OCI-LY3 (cell line): ENCODE results near the gene PPIP5K2.

Source experiments
- H2AFZ ChIP-seq: fragments of 200-600, 300-600 bp; shearing (Covaris generic); 2 replicates; pipeline ENCODE4 v1.6.0; 2014; ENCODE audit warnings: antibody characterized with exemption, low read depth, low read length
- H3K27ac ChIP-seq: fragments of 200-600, 300-600 bp; sonication (generic); 2 replicates; pipeline ENCODE4 v1.5.1; 2014; ENCODE audit warnings: mild to moderate bottlenecking, low read length, moderate library complexity, mixed read lengths
- H3K27me3 ChIP-seq: fragments of 200-600, 300-600 bp; sonication (generic); 2 replicates; pipeline ENCODE4 v1.6.1; 2014; ENCODE audit warnings: low read depth, low read length, mixed read lengths
- H3K36me3 ChIP-seq: fragments of 200-600, 300-600 bp; sonication (generic); replicated peaks from 2 replicates; pipeline ENCODE3; 2014; ENCODE audit warnings: low read depth, low read length, mixed read lengths
- H3K4me1 ChIP-seq: fragments of 300-600, 200-600 bp; sonication (generic); 2 replicates; pipeline ENCODE4 v1.6.1; 2014; ENCODE audit warnings: low read length, mixed read lengths
- H3K4me2 ChIP-seq: fragments of 200-600, 300-600 bp; sonication (generic); 2 replicates; pipeline ENCODE4 v1.6.1; 2014; ENCODE audit warnings: low read length, mixed read lengths
- H3K4me3 ChIP-seq: fragments of 300-600, 200-600 bp; sonication (generic); 2 replicates; pipeline ENCODE4 v1.5.1; 2014; ENCODE audit warnings: antibody characterized with exemption, mild to moderate bottlenecking, low read length, moderate library complexity
- H3K79me2 ChIP-seq: fragments of 300-600, 200-600 bp; shearing (Covaris generic); 2 replicates; pipeline ENCODE4 v1.6.1; 2014; ENCODE audit warnings: mild to moderate bottlenecking, low read length, mixed read lengths
- H3K9ac ChIP-seq: fragments of 300-600, 200-600 bp; shearing (Covaris generic); 2 replicates; pipeline ENCODE4 v1.6.0; 2014; ENCODE audit warnings: mild to moderate bottlenecking, low read length, moderate library complexity
- H3K9me3 ChIP-seq: fragments of 200-600, 300-600 bp; shearing (Covaris generic); 2 replicates; pipeline ENCODE4 v1.6.1; 2014; ENCODE audit warnings: low read length, mixed read lengths; ENCODE audit not compliant: insufficient read depth
- H4K20me1 ChIP-seq: fragments of 200-600, 300-600 bp; sonication (generic); 2 replicates; pipeline ENCODE4 v1.6.1; 2016; ENCODE audit warnings: low read length, mixed read lengths; ENCODE audit not compliant: insufficient read depth
- EZH2phosphoT487 ChIP-seq: fragments of 200-600 bp; shearing (Covaris generic); IDR thresholded peaks from 2 replicates; pipeline ENCODE4 v1.6.1; 2018; ENCODE audit warnings: antibody characterized with exemption, mixed run types, low read depth
- TF ChIP-seq, protein P1 (sequence below): fragments of 200-600, 300-600 bp; sonication (generic); IDR thresholded peaks from 2 replicates; pipeline ENCODE4 v1.5.1; 2014; ENCODE audit warnings: antibody characterized with exemption, low read length, low read depth

The PPIP5K2 gene

DNA sequence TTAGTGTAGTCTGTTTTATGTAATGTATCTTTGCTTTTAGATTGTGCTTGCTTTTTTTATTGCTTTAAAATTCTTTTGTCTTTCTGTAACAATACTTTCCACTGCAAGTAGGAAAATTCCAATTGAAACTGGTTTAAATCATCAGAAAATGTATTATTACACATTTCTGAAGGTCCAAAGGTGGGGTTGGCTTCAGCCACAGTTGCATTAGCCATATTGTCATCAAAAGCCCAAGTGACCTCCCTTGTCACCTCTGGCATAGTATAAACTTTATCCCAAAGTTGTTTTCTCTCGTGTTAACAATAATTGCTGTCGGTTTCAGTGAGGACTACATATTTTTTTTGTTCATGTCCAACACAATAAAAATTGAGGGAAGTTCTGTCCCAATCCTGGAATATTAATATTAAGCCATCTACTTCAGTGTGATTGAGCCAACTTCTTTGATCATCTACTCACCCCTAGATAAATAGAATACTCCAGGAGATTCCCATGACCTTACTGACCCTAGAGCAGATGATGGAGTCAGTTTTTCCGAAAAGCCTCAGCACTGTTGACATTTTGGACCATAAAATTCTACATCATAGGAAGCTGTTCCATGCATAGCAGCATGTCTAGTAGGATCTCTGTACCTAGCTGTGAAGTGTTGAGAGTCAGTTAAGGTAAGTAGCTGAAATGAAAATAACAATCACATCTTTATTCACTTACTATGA, 86.0 kb downstream of the PPIP5K2 start:
- Histone ChIP-seq H3K4me1 (no peaks in the 10 kb centered on the region), H3K27ac (no peak overlapping the region), H2AFZ (no peak overlapping the region), H3K9ac (no peak overlapping the region), H3K4me2 (no peak overlapping the region), H3K9me3 (no peaks in the 10 kb centered on the region), H3K36me3 (peaks cover 5% of the 10 kb centered on the region), H3K79me2 (no peaks in the 10 kb centered on the region), H4K20me1 (no peaks in the 10 kb centered on the region), H3K4me3 (no peak overlapping the region), H3K27me3 (no peaks in the 10 kb centered on the region)
- TF ChIP-seq, protein P1, sequence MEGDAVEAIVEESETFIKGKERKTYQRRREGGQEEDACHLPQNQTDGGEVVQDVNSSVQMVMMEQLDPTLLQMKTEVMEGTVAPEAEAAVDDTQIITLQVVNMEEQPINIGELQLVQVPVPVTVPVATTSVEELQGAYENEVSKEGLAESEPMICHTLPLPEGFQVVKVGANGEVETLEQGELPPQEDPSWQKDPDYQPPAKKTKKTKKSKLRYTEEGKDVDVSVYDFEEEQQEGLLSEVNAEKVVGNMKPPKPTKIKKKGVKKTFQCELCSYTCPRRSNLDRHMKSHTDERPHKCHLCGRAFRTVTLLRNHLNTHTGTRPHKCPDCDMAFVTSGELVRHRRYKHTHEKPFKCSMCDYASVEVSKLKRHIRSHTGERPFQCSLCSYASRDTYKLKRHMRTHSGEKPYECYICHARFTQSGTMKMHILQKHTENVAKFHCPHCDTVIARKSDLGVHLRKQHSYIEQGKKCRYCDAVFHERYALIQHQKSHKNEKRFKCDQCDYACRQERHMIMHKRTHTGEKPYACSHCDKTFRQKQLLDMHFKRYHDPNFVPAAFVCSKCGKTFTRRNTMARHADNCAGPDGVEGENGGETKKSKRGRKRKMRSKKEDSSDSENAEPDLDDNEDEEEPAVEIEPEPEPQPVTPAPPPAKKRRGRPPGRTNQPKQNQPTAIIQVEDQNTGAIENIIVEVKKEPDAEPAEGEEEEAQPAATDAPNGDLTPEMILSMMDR, result no peak
- no peak for TF ChIP-seq EZH2phosphoT487

DNA sequence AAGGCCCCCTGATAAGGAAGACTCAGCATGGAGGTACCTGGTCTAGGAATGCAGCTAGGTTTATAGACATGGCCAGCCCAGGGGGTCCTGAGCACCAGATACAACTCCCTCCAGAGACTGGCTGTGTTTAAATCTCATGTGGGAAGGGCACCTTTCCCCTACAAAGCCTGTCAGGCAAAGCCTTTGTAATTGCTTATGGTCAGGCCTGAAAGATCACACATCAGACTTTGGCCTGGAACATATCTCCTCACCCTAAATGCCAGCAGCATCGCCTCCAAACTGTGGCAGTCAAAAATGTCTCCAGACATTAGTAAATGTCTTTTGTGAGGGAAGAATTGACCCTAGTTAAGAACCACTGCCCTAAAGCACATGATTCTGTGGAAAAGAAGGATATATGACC, 86.9 kb downstream of the PPIP5K2 start:
- TF ChIP-seq, protein P1, result no peak
- no peak for TF ChIP-seq EZH2phosphoT487
- H3K9me3 ChIP-seq, result no peaks in the 10 kb centered on the region
- peaks cover 3% of the 10 kb centered on the region; the same call in 1 of the 2 replicates for H3K4me1 ChIP-seq
- H3K27ac ChIP-seq, result no peak overlapping the region
- no peak overlapping the region for H3K9ac ChIP-seq
- H3K27me3 ChIP-seq, result no peaks in the 10 kb centered on the region
- H3K79me2 ChIP-seq, result no peaks in the 10 kb centered on the region
- no peaks in the 10 kb centered on the region for H4K20me1 ChIP-seq
- no peak overlapping the region for H2AFZ ChIP-seq
- H3K36me3 ChIP-seq, result peaks cover 5% of the 10 kb centered on the region
- no peak overlapping the region for H3K4me3 ChIP-seq
- H3K4me2 ChIP-seq, result no peak overlapping the region

DNA sequence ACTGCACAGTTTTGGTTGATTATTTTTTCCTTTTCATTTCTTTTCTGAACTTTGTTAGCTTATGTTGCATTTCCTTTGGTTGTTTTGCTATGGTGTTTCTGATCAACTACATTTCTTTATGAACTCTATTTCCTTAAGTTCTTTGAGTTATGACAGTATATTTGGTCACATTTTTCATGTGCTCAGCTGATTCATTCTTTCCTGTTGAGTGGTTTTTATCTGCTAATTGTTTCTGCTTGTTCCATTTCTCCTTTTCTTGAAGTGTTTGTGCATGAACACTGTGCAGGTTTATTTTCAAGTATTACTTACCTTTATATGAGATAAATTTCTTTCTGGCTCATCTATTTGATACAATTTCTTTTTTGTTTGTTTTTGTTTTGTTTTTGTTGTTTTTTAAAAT, 87.6 kb downstream of the PPIP5K2 start:
- H4K20me1 ChIP-seq, result no peaks in the 10 kb centered on the region
- H3K27me3 ChIP-seq, result no peaks in the 10 kb centered on the region
- no peaks in the 10 kb centered on the region for H3K79me2 ChIP-seq
- H3K9ac ChIP-seq, result no peak overlapping the region
- H3K36me3 ChIP-seq, result peaks cover 5% of the 10 kb centered on the region
- H3K4me3 ChIP-seq, result no peak overlapping the region
- TF ChIP-seq EZH2phosphoT487, result no peak
- TF ChIP-seq, protein P1, result no peak
- no peaks in the 10 kb centered on the region for H3K9me3 ChIP-seq
- H3K27ac ChIP-seq, result no peak overlapping the region
- H2AFZ ChIP-seq, result no peak overlapping the region
- peaks cover 5% of the 10 kb centered on the region; the same call in 1 of the 2 replicates for H3K4me1 ChIP-seq
- H3K4me2 ChIP-seq, result no peak overlapping the region

DNA sequence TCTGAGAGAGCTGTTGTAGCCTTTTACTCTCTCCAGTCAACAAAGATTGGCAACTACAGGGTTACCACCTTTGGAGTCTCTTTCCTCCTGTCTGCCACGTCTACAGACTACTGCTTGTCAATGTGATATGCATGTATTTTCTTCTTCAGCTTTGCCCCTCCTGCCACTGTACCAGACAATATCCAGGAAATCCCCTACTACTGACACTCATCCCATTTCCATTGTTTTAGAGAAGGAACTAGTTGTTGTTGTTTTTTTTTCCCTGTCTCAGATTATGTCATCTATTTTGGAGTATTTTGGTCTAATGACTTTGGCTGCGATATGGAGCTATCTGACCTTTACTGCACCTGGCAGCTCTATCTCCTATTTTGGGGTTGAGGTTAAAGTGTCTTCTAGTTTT, 88.4 kb downstream of the PPIP5K2 start:
- no peak overlapping the region for H3K9ac ChIP-seq
- no peaks in the 10 kb centered on the region for H3K27me3 ChIP-seq
- no peaks in the 10 kb centered on the region for H3K9me3 ChIP-seq
- H3K4me3 ChIP-seq, result no peak overlapping the region
- H3K27ac ChIP-seq, result no peak overlapping the region
- H3K4me2 ChIP-seq, result no peak overlapping the region
- peaks cover 5% of the 10 kb centered on the region for H3K36me3 ChIP-seq
- TF ChIP-seq EZH2phosphoT487, result no peak
- TF ChIP-seq, protein P1, result no peak
- no peaks in the 10 kb centered on the region for H4K20me1 ChIP-seq
- no peaks in the 10 kb centered on the region for H3K79me2 ChIP-seq
- H3K4me1 ChIP-seq, result peaks cover 5% of the 10 kb centered on the region; the same call in 1 of the 2 replicates
- H2AFZ ChIP-seq, result no peak overlapping the region
